HG02943 (cell line): Measurements from ENCODE around the gene C9orf85.
"Not testable (repeated sequence)": the region's sequence is repeated elsewhere in the genome, so short reads cannot be mapped to it uniquely, and the experiment has no call there.

Experiments
- ATAC-seq: cut with Tn5 transposase; IDR thresholded peaks from one replicate; pipeline ENCODE4 v1.9.1; 2021; ENCODE audit warnings: mild to moderate bottlenecking, low read depth, moderate library complexity; ENCODE audit not compliant: unreplicated experiment

The C9orf85 gene

GRCh38 chr9:71987471-71988371 is 76.3 kb downstream of the C9orf85 start:
- no peak for ATAC-seq

- ATAC-seq = no peak
These were observed 79.0 kb downstream of the C9orf85 start for GRCh38 chr9:71990466-71990865.

- no peak for ATAC-seq
These were observed 94.0 kb downstream of the C9orf85 start for GRCh38 chr9:72005451-72005850.

GRCh38 chr9:72006501-72006900 is 95.1 kb downstream of the C9orf85 start:
- ATAC-seq = no peak

GRCh38 chr9:72007726-72008125 is 96.3 kb downstream of the C9orf85 start:
- ATAC-seq = not testable (repeated sequence)

- peak; percentile 10 for ATAC-seq
These were observed 101.2 kb downstream of the C9orf85 start for GRCh38 chr9:72012646-72013045.

- peak; percentile 49 for ATAC-seq
These were observed 101.9 kb downstream of the C9orf85 start for GRCh38 chr9:72013292-72013760.

GRCh38 chr9:72022841-72023240 is 111.4 kb downstream of the C9orf85 start:
- no peak for ATAC-seq
